Neural progenitor cell (in vitro differentiated cells): ENCODE results near the gene SLIT2.

Source experiments
- CTCF ChIP-seq: fragments of 200-600 bp; sonication (generic); IDR thresholded peaks from 2 replicates; pipeline ENCODE4 v1.5.1; 2017; ENCODE audit warnings: antibody characterized with exemption, mild to moderate bottlenecking
- EZH2 ChIP-seq: fragments of 200-600 bp; sonication (generic); IDR thresholded peaks from 2 replicates; pipeline ENCODE4 v1.6.1; 2017; ENCODE audit warnings: antibody characterized with exemption, mild to moderate bottlenecking, moderate library complexity
- EZH2phosphoT487 ChIP-seq: fragments of 200-600 bp; sonication (generic); IDR thresholded peaks from 2 replicates; pipeline ENCODE4 v1.6.1; 2017; ENCODE audit warnings: antibody characterized with exemption

DNA sequence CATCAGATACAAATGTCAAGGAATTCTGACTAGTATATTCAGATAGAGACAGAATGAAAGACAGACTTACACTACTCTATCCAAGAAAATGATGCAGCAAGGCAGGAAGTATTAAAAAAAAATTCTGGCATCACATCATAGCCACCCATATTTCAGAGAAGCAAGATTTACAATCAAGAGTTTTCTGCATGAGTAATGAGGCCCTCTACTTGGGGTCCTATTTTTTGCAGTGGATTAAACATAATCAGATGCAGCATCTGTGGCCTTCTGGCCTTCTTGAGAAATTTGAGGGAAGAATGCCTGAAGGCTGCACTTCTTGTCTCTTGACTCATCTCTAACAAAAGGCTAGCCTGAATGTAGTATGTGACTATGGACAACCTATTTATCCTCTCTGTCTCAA lies 48.2 kb upstream of the SLIT2 start:
- no peak for TF ChIP-seq CTCF
- TF ChIP-seq EZH2, result no peak
- no peak for TF ChIP-seq EZH2phosphoT487
